Lower lobe of right lung (tissue), 2 donors: ENCODE data around the gene STAB2. TPM values are rescaled to one million over a fixed set of nuclear protein-coding genes. Genes with fewer than 3 reads are reported as not detected.

ENCODE experiments used
- ATAC-seq, 2 donors: fragments of 200-7000 bp; cut with Tn5 transposase; one replicate each; pipeline ENCODE4 v1.9.1; 2020 to 2022; ENCODE audit warnings: mild to moderate bottlenecking in 2 of 2, moderate library complexity in 2 of 2
- DNase-seq: peaks from one replicate; pipeline ENCODE4 v3.0.0-alpha.2; 2020
- H3K27ac ChIP-seq: fragments of 200-600 bp; one replicate; pipeline ENCODE4 v1.8.0; 2022
- H3K27me3 ChIP-seq: fragments of 200-600 bp; one replicate; pipeline ENCODE4 v1.8.0; 2022; ENCODE audit warnings: low read depth
- H3K36me3 ChIP-seq: fragments of 200-600 bp; one replicate; pipeline ENCODE4 v1.8.0; 2022; ENCODE audit warnings: mild to moderate bottlenecking
- H3K4me1 ChIP-seq: fragments of 200-600 bp; one replicate; pipeline ENCODE4 v1.8.0; 2022
- H3K4me3 ChIP-seq: fragments of 200-600 bp; one replicate; pipeline ENCODE4 v1.8.0; 2022; ENCODE audit warnings: mild to moderate bottlenecking
- H3K9me3 ChIP-seq: fragments of 200-600 bp; one replicate; pipeline ENCODE4 v1.8.0; 2022
- intact Hi-C: fragments of 100-400 bp; cut with DNase I; formaldehyde crosslinking; loops from one replicate; pipeline ENCODE4 v1.11.0; 2022
- total RNA-seq: library from RNA; stranded (reverse); fragmentation: NEBNext Ultra II Directional; extraction: Animal tissue kit (Norgen Biotek cat#: 25700); gene quantifications from one replicate; pipeline ENCODE4 v1.2.1, GENCODE V29; 2021
- TF ChIP-seq, protein P1 (sequence below): fragments of 200-600 bp; IDR thresholded peaks from one replicate; pipeline ENCODE4 v1.8.0; 2022; ENCODE audit warnings: antibody characterized with exemption, mild to moderate bottlenecking
- donor health status: DM: no; HTN: yes; CAD: no; lungs with severe emphysema.

Gene STAB2
- total RNA-seq, 1 donor from 2014 or later: 1.4 TPM

- no peak overlapping the region for H3K27ac ChIP-seq
- no peak for DNase-seq
- intact Hi-C loops: no loop called here
These were observed 225.7 kb downstream of the STAB2 start for GRCh38 chr12:103812789-103813188.

GRCh38 chr12:103813426-103813825, 226.4 kb downstream of the STAB2 start:
- Histone ChIP-seq H3K4me3 (no peak overlapping the region), H3K27ac (no peak overlapping the region), H3K36me3 (no peaks in the 10 kb centered on the region), H3K27me3 (no peaks in the 10 kb centered on the region), H3K9me3 (no peaks in the 10 kb centered on the region), H3K4me1 (no peaks in the 10 kb centered on the region)
- ATAC-seq (no peak), DNase-seq (no peak)
- intact Hi-C loops: no loop called here
- TF ChIP-seq, protein P1, sequence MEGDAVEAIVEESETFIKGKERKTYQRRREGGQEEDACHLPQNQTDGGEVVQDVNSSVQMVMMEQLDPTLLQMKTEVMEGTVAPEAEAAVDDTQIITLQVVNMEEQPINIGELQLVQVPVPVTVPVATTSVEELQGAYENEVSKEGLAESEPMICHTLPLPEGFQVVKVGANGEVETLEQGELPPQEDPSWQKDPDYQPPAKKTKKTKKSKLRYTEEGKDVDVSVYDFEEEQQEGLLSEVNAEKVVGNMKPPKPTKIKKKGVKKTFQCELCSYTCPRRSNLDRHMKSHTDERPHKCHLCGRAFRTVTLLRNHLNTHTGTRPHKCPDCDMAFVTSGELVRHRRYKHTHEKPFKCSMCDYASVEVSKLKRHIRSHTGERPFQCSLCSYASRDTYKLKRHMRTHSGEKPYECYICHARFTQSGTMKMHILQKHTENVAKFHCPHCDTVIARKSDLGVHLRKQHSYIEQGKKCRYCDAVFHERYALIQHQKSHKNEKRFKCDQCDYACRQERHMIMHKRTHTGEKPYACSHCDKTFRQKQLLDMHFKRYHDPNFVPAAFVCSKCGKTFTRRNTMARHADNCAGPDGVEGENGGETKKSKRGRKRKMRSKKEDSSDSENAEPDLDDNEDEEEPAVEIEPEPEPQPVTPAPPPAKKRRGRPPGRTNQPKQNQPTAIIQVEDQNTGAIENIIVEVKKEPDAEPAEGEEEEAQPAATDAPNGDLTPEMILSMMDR: no peak

More at GRCh38 chr12:103812789-103813188, 225.7 kb downstream of the STAB2 start:
- TF ChIP-seq, protein P1: no peak
- H3K27me3 ChIP-seq: no peaks in the 10 kb centered on the region
- no peaks in the 10 kb centered on the region for H3K36me3 ChIP-seq
- no peaks in the 10 kb centered on the region for H3K9me3 ChIP-seq
- H3K4me1 ChIP-seq: no peaks in the 10 kb centered on the region
- H3K4me3 ChIP-seq: no peak overlapping the region
- ATAC-seq: no peak

- no peak overlapping the region for H3K27ac ChIP-seq
- no peaks in the 10 kb centered on the region for H3K9me3 ChIP-seq
- TF ChIP-seq, protein P1: no peak
- H3K4me3 ChIP-seq: no peak overlapping the region
- H3K27me3 ChIP-seq: no peaks in the 10 kb centered on the region
- intact Hi-C loops: no loop called here
- DNase-seq (no peak), ATAC-seq (no peak)
- H3K4me1 ChIP-seq: no peaks in the 10 kb centered on the region
- H3K36me3 ChIP-seq: no peaks in the 10 kb centered on the region
These were observed 226.9 kb downstream of the STAB2 start for GRCh38 chr12:103813949-103814348.

DNA sequence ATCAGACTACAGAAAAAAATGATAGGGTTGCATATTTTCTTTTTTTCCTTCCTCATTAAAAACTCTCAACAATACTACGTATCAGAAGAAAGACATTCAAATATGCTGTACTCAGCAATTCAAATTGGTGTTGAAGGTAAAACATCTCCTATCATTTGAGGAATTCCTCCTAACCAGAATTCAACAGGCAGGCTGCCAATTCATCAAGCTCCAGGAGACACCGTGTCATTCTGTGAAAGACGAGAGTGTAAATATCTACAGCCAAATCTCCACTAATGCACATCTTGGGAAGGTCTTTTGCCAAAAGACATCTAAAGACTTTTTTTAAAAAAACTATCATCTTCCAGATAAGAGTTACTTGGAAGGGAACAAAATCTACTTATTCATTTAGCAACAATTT, 227.4 kb downstream of the STAB2 start:
- Histone ChIP-seq H3K27ac (no peak overlapping the region), H3K27me3 (no peaks in the 10 kb centered on the region), H3K4me1 (no peaks in the 10 kb centered on the region), H3K9me3 (no peaks in the 10 kb centered on the region), H3K4me3 (no peak overlapping the region), H3K36me3 (no peaks in the 10 kb centered on the region)
- ATAC-seq (no peak), DNase-seq (no peak)
- TF ChIP-seq, protein P1: no peak
- intact Hi-C loops: no loop called here

Other genes starting within 250 kb of the STAB2 start
- not detected for gene C12orf42, start 91.3 kb upstream of the STAB2 start, total RNA-seq